22Rv1 (cell line): ENCODE measurements around the gene CD93.

Experiments used
- H3K27ac ChIP-seq: fragments of 450-650 bp; 2 replicates; pipeline ENCODE4 v1.5.1; 2017
- CTCF ChIP-seq: fragments of 450-650 bp; IDR thresholded peaks from 2 replicates; pipeline ENCODE4 v1.5.1; 2017; ENCODE audit warnings: mild to moderate bottlenecking
- ZFX ChIP-seq: fragments of 450-650 bp; IDR thresholded peaks from 2 replicates; pipeline ENCODE4 v1.6.1; 2017; ENCODE audit warnings: antibody characterized with exemption, borderline replicate concordance

Gene CD93

GRCh38 chr20:23125159-23125558, 39.0 kb upstream of the CD93 start:
- H3K27ac ChIP-seq, result no peak overlapping the region
- TF ChIP-seq CTCF, result no peak

- TF ChIP-seq CTCF (no peak), ZFX (no peak)
- H3K27ac ChIP-seq, result no peak overlapping the region
These were observed 37.8 kb upstream of the CD93 start for GRCh38 chr20:23123886-23124285.

- H3K27ac ChIP-seq, result no peak overlapping the region
- TF ChIP-seq CTCF, result no peak
- TF ChIP-seq ZFX, result no peak
These were observed 36.9 kb upstream of the CD93 start for GRCh38 chr20:23122796-23123655.

GRCh38 chr20:23122321-23122720, 36.2 kb upstream of the CD93 start:
- TF ChIP-seq CTCF (no peak), ZFX (no peak)
- H3K27ac ChIP-seq, result no peak overlapping the region

GRCh38 chr20:23121751-23122320, 35.7 kb upstream of the CD93 start:
- TF ChIP-seq CTCF, result no peak
- no peak for TF ChIP-seq ZFX
- H3K27ac ChIP-seq, result no peak overlapping the region

- no peak overlapping the region for H3K27ac ChIP-seq
- TF ChIP-seq ZFX (no peak), CTCF (no peak)
These were observed 35.0 kb upstream of the CD93 start for GRCh38 chr20:23120936-23121750.
